ENCODE data around the gene OR4D2. TPM values are rescaled to one million over a fixed set of nuclear protein-coding genes. Genes with fewer than 3 reads are reported as not detected.

The OR4D2 gene
- total RNA-seq, 4 donors from 2014 or later, result not detected

DNA sequence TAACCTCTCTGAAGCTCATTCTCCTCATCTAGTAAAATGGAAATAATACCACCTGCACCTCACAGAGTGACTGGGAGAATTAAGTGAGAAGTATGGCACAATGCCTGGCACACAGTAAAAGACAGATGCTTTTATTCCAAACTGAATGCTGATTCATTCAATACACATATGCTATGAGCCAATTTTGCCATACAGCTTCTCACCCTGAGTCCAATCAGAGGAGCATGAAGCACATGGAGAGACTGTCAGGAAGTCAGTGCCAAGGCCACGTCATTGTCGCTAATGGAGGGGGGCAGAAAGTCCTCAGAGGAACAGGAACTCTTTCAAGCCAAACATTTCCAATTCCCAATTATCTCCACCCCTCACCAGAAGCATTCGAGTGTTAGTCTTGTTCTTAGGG, 40.7 kb downstream of the OR4D2 start:
- 68 to 77% methylated on average over 3 of the region's 3 CpGs for WGBS, 2 donors
- intact Hi-C loops (cut with DNase I; ENCODE audit: low total_unique reads), result no loop called here
- DNase-seq (ENCODE audit: low spot score in 2 of 2), result no peak
- no peak for TF ChIP-seq POLR2A (IDR thresholded peaks at IDR 0.05)
- no peak for TF ChIP-seq CTCF (IDR thresholded peaks at IDR 0.05)
- no peak overlapping the region for H3K4me3 ChIP-seq (ENCODE audit: low read depth, poor library complexity, severe bottlenecking)

DNA sequence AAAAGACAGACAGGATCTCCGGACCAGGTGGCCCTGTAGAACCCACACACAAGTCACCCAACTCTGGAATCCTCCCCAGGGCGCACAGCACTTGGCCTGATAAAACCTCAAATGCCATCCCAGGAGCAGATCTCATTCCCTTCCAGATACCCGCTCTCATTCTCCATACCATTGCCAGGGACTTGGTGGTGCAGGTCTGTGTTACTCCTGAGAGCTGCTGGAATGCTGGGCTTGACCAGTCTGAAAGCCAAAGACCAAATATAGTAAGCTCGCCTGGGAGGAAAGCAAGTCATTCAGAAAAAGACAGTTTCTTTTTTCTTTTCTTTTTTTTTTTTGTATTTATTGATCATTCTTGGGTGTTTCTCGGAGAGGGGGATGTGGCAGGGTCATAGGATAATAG, 41.6 kb downstream of the OR4D2 start:
- no peak for DNase-seq (ENCODE audit: low spot score in 2 of 2)
- H3K4me3 ChIP-seq (ENCODE audit: low read depth, poor library complexity, severe bottlenecking), result no peak overlapping the region
- WGBS, 2 donors, result 93 to 98% methylated on average over 5 of the region's 5 CpGs
- no peak for TF ChIP-seq POLR2A (IDR thresholded peaks at IDR 0.05)
- intact Hi-C loops (cut with DNase I; ENCODE audit: low total_unique reads), result no loop called here

- intact Hi-C loops (cut with DNase I; ENCODE audit: low total_unique reads), result no loop called here
- H3K4me3 ChIP-seq (ENCODE audit: low read depth, poor library complexity, severe bottlenecking), result no peak overlapping the region
- DNase-seq (ENCODE audit: low spot score in 2 of 2), result peak in 1 of 2 donors; percentile 17
- 80 to 82% methylated on average over 5 of the region's 5 CpGs for WGBS, 2 donors
- TF ChIP-seq POLR2A (IDR thresholded peaks at IDR 0.05) (no peak), CTCF (IDR thresholded peaks at IDR 0.05) (no peak)
These were observed 44.1 kb downstream of the OR4D2 start for GRCh38 chr17:58210922-58211321.

DNA sequence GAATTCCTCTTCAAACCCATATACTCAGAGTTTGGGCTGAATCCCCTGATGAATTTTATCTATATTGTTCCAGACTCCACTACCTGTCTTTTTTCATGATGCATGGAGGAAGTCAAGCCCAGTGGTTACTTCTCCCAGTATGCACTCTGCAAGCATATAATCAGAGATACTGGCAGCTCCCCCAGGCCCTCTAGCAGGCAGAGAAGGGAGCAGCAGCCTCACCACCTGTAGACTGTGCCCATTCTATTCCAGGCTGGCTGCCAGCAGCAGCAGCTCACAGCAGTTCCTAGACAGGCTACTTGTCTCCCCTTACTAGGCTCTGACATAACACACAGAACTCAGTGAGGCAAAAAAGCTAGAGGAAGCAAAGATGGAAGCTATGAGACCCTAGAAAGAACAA, 48.9 kb downstream of the OR4D2 start:
- TF ChIP-seq CTCF (IDR thresholded peaks at IDR 0.05) (no peak), POLR2A (IDR thresholded peaks at IDR 0.05) (no peak)
- no peak for DNase-seq (ENCODE audit: low spot score in 2 of 2)
- no peak overlapping the region for H3K4me3 ChIP-seq (ENCODE audit: low read depth, poor library complexity, severe bottlenecking)
- intact Hi-C loops (cut with DNase I; ENCODE audit: low total_unique reads), result no loop called here

GRCh38 chr17:58217766-58218165, 51.0 kb downstream of the OR4D2 start:
- no peak overlapping the region for H3K4me3 ChIP-seq (ENCODE audit: low read depth, poor library complexity, severe bottlenecking)
- intact Hi-C loops (cut with DNase I; ENCODE audit: low total_unique reads), result no loop called here
- no peak for TF ChIP-seq CTCF (IDR thresholded peaks at IDR 0.05)
- no peak for TF ChIP-seq POLR2A (IDR thresholded peaks at IDR 0.05)
- WGBS, 2 donors, result 86 to 92% methylated on average over 3 of the region's 3 CpGs
- no peak for DNase-seq (ENCODE audit: low spot score in 2 of 2)

- H3K4me3 ChIP-seq (ENCODE audit: low read depth, poor library complexity, severe bottlenecking), result peak within 1 kb of the TSS; percentile 59
- intact Hi-C loops (cut with DNase I; ENCODE audit: low total_unique reads), result no loop called here
- DNase-seq (ENCODE audit: low spot score in 2 of 2), result peak; percentile 93 to 99
- peak in 1 of 3 donors; percentile 73 for TF ChIP-seq CTCF (IDR thresholded peaks at IDR 0.05)
- TF ChIP-seq POLR2A (IDR thresholded peaks at IDR 0.05), result no peak
- 1 to 2% methylated on average over 55 to 56 of the region's 56 CpGs for WGBS, 2 donors
These were observed 52.4 kb downstream of the OR4D2 start, which contains the start of gene MKS1 for GRCh38 chr17:58219007-58219788. TSS of gene MKS1 (minus strand) at chr17:58219255. CDS start at chr17:58219230, 25 bp downstream.
